Measurements from ENCODE around the gene ANKRD18A.

GRCh38 chr9:38629511-38629910 lies 9.1 kb upstream of the ANKRD18A start:
- TF ChIP-seq TAF1 (IDR thresholded peaks at IDR 0.05; ENCODE audit: low read depth, low read length) (no peak), SPI1 (IDR thresholded peaks at IDR 0.05; ENCODE audit: low read depth, low read length) (no peak)

Measured in GM12891 (cell line).